GM18508 (cell line): ENCODE measurements around the gene LRFN3.
"Not testable (repeated sequence)": the region's sequence is repeated elsewhere in the genome, so short reads cannot be mapped to it uniquely, and the experiment has no call there.

Experiments used
- ATAC-seq: cut with Tn5 transposase; IDR thresholded peaks from one replicate; pipeline ENCODE4 v1.9.1; 2021; ENCODE audit warnings: moderate number of reproducible peaks; ENCODE audit not compliant: insufficient read depth, unreplicated experiment

LRFN3 gene

DNA sequence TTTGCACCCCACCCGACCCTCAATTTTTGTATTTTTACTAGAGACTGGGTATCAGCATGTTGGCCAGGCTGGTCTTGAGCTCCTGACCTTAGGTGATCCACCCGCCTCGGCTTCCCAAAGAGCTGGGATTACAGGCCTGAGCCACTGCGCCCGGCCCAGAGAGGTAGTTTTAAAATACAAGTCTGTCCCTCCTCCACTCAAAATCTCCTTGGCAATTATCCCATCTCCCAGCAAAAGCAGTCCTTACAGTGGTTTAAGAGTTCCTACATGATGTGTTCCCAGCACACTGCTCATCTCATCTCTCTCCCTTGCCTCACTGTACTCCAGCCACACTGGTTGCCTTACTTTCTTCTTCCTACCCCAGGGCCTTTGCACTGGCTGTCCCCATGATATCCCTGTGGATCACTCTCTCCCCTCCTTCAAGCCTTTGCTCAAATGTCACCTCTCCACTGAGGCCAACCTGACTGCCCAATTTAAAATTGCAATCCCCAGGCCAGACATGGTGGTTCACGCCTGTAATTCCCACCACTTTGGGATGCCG is 24.3 kb downstream of the LRFN3 start:
- no peak for ATAC-seq

DNA sequence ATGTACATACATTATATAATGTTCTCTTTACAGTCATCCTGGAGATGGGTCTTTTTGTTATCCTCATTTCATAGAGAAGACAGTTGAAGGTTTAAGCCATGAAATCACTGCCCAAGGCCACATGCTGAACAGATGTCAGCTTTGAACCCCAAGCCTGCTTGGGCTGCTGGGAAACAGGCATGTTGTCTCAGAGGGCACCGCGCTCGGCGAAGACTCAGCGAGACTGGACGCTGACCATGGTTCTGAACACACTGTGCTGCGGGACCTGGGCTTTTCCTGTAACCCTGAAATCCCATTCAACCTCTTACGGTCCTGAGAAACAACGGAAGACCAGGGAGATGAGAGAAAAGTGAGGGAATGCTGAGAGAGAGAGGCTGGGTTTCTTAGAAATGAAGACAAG is 27.3 kb downstream of the LRFN3 start:
- ATAC-seq, result no peak

DNA sequence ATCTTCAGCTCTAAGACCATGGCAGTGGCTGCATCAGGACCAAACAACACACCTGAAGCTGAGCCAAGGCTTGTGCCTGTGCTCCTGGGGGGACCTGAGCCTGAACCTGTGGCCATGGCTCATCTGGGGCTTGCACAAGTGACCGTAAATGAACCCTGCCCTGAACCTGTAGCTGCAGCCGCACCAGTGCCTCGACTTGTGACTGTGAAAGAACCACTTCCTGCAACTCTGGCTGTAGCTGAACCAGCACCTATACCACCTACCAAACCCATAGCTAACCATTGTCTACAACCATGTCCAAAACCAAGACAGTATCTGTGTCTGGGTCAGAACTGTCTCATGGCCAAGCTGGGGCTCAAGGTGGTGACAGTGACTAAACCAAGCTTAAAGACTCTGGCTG is 30.6 kb downstream of the LRFN3 start:
- ATAC-seq, result no peak

DNA sequence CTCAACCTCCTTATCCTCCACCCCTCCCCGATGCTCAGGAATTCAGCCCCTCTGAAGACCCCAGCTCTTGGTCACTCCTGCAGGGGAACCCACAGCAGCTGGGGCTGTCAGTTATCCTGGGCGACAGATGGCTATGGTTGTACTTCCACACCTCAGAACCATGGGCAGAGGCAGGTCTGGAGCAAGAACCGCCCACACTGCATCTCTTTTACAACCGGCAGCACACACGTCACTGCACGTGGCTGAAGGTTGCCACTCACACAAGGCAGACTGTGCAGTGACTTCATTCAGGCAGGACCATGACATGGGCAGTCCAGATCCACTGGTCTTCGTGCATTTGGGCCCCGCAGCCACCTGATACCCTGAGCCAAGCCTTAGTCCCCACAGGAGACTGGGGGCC is 37.3 kb downstream of the LRFN3 start:
- no peak for ATAC-seq

DNA sequence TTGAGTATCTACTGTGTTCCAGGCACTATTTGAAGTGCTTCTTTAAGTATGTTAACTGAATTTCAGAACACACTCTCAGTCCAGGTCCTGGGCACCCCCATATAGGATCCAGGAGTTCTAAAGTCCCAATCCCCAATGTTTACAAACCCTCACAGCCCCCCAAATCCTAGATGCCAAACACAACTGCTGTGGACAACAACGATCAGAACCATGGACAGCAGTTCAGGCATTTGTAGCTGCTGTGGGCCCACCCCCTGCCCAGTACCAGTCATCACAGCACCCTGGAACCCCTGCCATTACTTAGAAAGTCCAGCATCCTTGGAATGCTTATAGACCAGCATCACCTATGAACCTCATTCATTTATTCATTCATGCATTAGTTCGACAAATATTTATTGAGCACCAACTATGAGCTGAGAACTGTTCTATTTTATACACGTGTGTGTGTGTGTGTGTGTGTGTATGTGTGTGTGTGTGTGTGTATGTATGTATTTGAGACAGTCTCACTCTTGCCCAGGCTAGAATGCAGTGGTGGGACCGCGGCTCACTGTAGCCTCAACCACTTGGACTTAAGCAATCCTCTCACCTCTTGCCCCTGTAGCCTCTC is 39.5 kb downstream of the LRFN3 start:
- ATAC-seq, result no peak

DNA sequence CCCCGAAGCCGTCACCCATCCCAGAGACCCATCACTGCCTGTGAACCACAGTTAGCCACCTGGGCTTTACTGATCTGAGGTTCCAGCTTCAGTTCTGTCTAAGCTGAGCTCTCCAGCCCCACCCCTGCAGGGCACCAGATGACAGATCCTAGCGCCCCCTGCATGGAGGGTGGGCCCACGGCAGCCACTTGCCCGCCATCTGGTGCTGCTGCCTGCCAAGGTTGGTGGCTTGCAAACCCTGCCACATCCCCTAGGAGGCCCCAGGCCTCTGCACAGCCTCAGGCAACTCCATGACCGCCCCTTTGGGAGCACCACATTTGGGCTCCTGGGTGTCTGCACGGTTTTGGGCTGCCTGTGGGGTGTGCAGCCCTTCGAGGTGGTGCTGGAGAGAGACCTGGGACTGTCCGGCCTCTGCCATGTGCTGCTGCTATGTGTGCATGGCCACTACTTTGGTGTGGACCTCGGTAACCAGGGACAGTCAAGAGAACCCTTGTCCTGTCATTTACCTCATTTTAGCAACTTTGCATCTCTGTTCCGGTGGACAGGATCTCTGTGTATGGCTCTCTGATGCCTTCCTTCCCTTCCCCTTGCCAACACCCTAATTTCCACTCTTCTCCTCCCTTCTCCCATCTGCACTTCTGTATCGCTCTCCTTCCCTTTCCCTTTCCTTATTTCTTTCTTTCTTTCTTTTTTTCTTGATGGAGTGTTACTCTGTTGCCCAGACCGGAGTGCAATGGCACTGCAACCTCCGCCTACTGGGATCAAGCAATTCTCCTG is 41.5 kb downstream of the LRFN3 start:
- ATAC-seq, result no peak

DNA sequence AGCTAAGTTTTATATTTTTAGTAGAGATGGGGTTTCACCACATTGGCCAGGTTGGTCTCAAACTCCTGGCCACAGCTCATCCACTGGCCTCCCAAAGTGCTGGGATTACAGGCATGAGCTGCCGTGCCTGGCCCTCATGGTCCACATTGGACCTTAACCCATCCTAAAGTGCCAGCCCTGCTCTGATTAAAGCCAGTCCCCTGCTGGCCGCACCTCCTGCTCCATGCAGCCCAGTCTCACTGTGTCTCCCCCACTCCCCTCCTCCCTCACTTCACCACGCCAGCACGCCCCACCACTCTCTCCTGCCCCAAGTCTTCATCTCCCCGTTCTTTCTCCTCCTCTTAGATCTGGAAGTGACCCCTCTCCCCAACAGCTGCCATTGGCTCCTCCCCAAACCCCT is 42.1 kb downstream of the LRFN3 start:
- ATAC-seq, result no peak

DNA sequence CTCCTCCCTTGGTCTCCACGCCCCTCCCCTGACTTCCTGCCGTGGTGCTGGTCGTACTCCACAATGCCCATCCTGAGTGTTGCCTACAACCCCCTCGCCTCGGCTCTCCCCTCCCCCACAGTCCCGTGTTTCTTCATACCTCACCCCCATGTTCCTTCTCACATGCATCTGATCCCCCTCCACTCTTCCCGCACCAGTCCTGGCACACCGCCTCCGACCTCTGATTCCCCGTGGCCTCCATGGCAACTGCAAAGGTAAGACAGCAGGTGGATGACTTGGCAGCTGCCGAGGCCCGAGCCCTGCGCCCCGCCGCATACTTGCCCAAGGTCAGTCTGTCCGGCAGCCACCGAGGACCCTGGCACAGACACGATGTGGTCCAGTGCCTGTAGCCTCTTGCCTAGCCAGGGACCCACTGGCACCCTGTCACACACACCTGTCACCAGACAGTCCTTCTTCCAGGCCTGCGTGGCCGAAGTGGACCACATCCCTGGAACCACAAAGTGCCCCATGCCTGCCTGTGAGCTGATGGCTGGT is 42.7 kb downstream of the LRFN3 start:
- ATAC-seq, result no peak

DNA sequence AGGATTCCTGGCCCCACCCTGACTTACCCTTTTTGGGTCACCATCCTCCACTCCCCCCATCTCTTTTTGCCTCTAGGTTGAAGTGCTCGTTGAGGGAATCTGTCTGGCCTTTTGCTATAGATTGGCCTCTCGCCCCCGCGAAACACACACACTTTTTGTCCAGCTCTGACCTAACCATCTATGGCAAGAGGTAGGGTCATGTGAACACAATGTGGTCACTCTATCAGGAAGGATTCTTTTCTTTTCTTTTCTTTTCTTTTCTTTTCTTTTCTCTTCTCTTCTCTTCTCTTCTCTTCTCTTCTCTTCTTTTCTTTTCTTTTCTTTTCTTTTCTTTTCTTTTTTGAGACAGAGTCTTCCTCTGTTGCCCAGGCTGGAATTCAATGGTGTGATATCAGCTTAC is 44.8 kb downstream of the LRFN3 start:
- not testable (repeated sequence) for ATAC-seq

DNA sequence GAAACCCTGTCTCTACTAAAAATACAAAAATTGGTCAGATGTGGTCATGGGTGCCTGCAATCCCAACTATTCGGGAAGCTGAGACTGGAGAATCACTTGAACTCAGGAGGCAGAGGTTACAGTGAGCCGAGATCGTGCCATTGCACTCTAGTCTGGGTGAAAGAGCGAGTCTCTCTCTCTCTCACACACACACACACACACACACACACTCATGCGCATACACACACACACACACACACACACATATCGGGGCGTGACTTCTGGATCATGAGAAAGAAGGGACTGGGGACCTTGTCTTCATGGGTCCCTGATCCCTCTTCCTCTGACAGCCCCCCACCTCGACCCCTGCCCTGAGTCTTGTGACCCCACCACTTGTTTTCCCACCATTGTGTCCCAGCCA is 47.0 kb downstream of the LRFN3 start:
- ATAC-seq, result no peak

DNA sequence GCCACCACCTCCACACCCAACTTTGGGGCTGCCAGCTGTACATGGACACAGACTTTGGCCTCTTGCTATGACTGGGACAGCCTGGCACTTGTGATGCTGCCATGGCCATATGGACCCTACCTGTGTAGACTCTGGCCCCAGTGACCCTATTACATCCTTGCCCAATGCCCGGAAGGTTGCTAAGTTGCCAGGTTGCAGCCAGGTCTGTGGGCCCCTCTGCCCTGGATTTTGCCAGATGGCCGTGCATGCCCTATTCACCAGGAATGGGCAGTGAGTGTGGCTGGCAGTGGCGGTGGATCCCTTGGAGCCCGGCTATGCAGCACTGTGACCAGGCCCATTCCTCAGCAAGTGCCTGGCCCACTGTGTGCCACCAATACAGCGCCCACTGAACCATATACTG is 49.9 kb downstream of the LRFN3 start:
- no peak for ATAC-seq

DNA sequence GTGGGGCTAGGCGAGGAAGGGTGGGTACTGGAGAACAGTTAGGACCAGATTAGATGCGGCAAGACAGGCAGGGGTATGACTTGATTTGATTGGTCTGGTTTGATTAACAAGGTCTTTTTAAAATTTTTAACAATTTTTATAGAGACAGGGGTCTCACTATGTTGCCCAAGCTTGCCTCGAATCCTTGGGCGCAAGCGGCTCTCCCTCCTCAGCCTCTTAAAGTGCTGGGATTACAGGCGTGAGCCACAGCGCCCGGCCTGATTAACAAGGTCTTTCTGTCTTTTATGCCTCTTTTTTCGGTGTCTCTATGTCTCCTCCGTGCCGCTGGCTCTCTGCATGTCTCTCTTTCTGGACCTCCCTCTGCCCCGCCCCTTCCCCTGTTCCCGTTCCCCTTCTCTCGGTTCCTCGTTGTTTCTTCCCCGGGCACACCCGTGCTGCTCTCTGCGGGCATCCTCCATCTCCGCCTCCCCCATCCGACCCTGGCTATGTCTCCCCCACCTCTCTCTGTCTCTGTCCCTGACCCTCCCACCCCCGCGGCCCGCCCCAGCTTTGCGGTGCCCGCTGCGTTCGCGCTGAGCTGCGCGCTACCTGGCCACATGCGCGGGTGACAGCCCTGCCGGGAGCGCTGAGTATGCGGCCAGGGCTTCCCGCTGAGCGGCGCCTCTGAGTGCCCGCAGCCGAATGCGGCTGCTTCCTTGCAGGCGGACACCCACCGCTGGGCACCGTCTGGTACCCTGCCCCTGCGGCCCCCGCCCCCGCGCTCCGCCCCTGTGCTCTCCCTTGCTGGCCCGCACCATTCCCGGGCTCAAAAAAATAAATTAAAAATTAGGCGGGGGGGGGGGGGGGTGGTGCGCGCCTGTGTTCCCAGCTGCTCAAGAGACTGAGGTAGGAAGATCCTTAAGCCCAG is 50.7 kb downstream of the LRFN3 start:
- no peak for ATAC-seq

DNA sequence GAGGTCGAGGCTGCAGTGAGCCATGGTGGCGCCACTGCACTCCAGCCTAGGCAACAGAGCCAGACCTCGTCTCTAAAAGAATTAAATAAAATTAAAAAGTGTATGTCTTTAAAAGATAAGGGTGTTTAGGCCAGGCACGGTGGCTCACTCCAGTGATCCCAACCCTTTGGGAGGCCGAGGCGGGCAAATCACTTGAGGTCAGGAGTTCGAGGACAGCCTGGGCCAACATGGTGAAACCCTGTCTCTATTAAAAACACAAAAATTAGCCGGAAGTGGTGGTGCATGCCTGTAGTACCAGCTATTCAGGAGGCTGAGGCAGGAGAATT is 51.4 kb downstream of the LRFN3 start:
- ATAC-seq, result no peak

DNA sequence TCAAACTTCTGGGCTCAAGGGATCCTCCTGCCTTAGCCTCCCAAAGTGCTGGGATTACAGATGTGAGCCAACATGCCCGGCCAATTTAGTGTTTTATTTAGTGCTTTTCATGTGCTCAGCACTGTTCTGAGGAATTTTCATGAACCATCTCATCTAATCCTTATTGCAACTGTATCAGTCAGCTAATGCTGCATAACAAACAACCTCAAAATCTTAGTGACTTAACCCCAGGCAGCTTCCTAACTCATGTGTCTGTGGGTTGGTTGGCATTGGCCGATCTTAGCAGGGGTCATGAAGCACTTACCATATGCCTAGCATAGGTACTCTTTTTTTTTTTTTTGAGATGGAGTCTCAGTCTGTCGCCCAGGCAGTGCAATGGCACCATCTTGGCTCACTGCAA is 52.6 kb downstream of the LRFN3 start:
- no peak for ATAC-seq

DNA sequence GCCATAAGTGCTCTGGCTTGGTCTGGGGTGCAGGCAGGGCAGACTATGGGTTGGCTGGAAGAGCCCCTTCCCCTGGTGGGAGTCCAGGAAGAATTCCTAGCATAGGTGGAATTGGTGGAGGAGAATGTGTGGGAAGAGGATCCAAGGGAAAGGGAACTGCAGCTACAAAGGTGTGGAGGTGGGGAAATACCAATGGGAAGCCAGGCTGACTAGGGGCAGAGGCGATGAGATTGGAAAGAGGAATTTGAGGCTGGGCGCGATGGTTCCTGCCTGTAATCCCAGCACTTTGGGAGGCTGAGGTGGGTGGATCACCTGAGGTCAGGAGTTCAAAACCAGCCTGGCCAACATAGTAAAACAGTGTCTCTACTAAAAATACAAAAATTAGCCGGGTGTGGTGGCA is 54.0 kb downstream of the LRFN3 start:
- ATAC-seq, result no peak

DNA sequence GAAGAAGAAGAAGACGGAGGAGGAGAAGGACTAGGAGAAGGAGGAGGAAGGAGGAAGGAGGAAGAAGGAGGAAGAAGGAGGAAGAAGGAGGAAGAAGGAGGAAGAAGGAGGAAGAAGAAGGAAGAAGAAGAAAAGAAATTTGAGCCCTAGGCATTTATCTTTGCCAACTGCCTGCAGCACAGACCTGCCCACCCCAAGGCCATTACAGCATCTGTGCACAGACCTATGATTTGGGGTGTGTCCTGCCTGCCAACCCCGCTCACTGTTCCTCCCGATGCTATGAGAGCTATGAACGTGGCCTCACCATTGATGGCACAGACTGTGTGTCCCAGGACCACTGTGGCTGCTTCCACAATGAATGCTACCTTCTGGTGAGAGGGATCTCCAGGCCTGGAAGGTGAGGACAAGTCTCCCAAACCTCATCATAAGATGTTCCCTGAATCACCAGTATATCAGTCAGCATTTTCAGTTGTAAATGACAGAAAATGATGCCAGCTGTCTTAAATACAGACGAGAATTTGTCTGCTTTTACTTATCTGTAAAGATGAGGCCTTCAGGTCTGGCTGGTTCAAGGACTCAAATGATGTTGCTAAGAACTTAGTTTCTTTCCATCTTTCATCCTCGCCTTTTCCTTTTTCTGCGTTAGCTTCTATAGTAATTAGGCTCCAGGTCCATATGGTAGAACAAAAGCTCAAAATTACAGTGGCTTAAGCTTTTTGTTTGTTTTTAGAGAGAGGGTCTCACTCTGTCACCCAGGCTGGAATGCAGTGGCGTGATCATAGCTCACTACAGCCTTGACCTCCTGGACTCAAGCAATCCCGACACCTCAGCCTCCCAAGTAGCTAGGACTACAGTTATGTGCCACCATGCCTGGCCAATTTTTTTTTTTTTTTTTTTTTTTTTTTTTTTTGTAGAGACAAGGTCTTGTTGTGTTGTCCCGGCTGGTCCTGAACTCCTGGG is 54.9 kb downstream of the LRFN3 start:
- ATAC-seq, result no peak

DNA sequence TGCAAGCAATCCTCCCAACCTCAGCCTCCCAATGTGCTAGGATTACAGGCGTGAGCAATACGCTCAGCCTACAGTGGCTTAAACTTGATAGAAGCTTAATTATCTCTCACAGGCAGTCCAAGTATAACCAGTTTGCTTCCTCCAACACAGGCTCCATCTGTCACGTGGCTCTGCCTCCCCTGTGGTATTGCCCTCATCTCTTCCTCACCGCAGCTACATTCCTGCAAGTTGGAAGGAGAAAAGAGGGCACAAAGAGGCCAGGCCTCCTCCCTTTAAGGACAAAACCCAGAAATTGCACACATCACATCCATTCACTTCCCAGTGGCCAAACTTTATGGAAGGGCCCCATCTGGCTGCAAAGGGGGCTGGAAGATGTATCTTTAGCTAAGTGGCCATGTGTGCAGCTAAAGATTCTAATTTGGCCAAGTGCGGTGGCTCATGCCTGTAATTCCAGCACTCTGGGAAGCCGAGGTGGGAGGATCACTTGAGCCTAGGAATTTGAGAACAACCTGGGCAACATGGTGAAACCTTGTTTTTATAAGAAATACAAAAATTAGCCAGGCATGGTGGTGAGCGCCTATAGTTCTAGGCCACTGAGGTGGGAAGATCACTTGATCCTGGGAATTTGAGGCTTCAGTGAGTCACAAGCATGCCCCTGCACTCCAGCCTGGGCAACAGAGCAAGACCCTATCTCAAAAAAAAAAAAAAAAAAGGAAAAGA is 55.7 kb downstream of the LRFN3 start:
- no peak for ATAC-seq

DNA sequence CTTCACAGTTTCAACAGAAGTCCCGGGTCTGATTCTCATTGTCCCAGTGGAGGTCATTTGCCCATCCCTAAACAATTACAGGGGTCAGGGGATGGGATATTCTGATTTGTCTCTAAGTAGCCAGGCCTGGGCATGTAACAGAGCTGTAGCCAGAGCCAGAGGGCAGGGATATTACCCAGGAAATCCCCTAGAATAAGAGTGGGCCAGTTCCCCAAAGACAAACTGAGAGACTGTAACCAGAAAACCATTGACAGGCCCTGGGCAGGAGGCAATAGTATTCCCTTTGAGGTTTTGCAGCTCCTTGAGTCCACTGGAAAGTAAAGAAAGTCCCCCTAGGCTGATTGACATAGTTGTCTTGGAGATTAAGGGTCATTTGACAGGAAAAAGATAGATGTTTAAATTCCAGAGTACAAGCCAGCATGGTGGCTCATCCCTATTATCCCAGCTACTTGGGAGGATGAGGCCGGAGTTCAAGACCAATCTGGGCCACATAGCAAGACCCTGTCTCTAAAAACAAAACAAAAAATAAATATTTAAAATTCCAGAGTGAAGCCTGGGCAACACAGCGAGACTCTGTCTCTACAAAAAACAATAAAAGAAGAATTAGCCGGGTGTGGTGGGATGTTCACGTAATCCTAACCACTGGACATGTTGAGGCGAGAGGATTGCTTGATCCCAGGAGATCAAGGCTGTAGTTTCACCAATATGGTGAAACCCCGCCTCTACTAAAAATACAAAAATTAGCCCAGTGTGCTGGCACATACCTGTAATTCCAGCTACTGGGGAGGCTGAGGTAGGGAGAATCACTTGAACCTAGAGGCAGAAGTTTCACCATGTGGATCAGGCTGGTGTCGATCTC is 57.0 kb downstream of the LRFN3 start:
- no peak for ATAC-seq
